ENCODE results near the gene SMG1. TPM values are rescaled to one million over a fixed set of nuclear protein-coding genes. Genes with fewer than 3 reads are reported as not detected.

The SMG1 gene
- total and polyA plus RNA-seq, 10 of the 15 experiments (the other 5 are each of a cell fraction or from before 2014, with no cell fraction given), result 3.9 to 66.7 (median 37.0) TPM

DNA sequence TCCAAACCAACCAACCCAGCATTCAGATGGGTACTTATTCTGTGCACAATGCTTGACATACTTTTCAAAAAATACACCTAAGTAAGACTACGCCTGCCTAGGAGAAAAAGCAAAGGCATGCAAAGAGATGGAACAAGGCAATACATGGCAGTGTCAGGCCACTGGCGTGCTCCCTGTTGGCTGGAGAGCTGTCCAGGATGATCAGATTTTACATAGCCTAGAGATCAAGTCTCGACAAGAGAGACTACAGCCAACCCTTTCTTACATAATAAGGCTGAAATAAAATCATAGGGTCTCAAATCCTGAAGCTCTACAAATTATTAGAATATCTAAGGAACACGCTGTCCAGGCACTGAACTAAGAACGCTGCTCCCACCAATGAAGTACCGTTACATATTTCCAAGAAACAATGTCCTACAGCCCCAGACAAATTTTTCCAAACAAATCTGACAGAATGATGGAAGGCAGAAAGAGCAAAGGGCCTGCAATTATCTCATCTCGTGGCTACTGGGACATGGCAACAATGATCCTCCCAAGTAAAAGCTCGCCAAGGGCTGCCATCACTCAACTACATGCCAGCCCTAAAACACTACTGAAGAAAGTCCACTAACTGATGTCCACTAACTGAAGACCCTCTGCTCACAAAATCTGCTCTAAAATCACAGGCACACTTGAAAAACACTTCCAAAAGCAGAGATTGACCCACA lies 141.1 kb downstream of the SMG1 start (continued):
- TF ChIP-seq, protein P1, sequence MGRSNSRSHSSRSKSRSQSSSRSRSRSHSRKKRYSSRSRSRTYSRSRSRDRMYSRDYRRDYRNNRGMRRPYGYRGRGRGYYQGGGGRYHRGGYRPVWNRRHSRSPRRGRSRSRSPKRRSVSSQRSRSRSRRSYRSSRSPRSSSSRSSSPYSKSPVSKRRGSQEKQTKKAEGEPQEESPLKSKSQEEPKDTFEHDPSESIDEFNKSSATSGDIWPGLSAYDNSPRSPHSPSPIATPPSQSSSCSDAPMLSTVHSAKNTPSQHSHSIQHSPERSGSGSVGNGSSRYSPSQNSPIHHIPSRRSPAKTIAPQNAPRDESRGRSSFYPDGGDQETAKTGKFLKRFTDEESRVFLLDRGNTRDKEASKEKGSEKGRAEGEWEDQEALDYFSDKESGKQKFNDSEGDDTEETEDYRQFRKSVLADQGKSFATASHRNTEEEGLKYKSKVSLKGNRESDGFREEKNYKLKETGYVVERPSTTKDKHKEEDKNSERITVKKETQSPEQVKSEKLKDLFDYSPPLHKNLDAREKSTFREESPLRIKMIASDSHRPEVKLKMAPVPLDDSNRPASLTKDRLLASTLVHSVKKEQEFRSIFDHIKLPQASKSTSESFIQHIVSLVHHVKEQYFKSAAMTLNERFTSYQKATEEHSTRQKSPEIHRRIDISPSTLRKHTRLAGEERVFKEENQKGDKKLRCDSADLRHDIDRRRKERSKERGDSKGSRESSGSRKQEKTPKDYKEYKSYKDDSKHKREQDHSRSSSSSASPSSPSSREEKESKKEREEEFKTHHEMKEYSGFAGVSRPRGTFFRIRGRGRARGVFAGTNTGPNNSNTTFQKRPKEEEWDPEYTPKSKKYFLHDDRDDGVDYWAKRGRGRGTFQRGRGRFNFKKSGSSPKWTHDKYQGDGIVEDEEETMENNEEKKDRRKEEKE (IDR thresholded peaks at IDR 0.05), result no peak

DNA sequence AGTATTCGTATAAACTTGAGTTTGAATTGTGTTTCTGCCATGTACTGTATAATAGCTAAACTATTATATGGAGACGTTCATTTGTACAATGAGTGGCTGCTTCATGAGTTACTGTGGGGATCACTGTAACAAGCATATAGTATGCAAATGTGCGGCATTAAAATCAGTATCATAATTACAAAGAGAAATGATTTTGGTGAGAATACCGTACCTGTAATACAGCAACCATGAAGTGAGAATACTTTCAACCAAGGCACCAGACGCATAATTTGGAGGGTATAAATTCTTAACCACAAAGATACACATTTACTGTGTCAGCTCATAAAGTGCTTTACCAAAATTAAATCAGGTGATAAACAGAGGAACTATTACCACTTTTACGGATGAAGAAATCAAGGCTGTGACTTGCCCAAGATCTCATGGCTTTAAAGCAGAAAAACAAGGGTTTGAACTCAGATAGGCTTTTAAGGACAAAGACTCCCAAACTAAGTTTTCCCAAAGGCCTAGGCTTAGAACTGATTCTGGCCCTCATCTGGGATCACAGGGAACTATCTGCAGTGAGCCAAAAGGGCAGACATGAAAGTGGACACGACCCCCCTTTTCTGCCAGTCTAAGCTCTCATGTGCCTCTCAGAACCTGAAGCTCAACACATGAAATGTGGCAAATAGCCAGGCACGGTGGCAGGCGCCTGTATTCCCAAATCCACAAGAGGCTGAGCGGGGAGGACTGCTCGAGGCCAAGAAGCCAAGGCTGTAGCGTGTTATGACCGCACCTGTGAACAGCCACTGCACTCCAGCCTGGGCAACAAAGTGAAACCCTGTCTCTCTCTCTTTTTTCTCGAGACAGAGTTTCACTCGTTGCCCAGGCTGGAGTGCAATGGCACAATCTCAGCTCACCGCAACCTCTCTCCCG lies 142.5 kb downstream of the SMG1 start:
- TSS peak; percentile 9 for BruUV-seq (replicated peaks)
- DNase-seq (ENCODE audit: low read depth, low spot score) (no peak), FAIRE-seq (no peak), ATAC-seq (no peak)
- Histone ChIP-seq H3K9ac (ENCODE audit: control insufficient read depth, insufficient read depth, low read length) (no peak overlapping the region; the same call in 1 of the 2 replicates), H3K4me2 (ENCODE audit: control insufficient read depth, insufficient read depth) (peak overlapping the region; percentile 80), H3K27ac (ENCODE audit: control insufficient read depth, insufficient read depth) (peak overlapping the region; percentile 42; the same call in 1 of the 2 replicates), H3K36me3 (ENCODE audit: control insufficient read depth in 2 of 2, insufficient read depth in 2 of 2, low read length in 1 of 2) (peaks cover 15 to 39% of the 10 kb centered on the region in 2 experiments), H2AFZ (ENCODE audit: control insufficient read depth, low read depth, low read length) (no peak overlapping the region), H3K27me3 (replicated peaks in 1 of 2; ENCODE audit: control insufficient read depth in 2 of 2, insufficient read depth in 2 of 2, low read length in 1 of 2) (no peaks in the 10 kb centered on the region), H3K79me2 (ENCODE audit: control insufficient read depth, insufficient read depth, low read length) (peaks cover 62% of the 10 kb centered on the region), H3K4me1 (ENCODE audit: control insufficient read depth, insufficient read depth, low read length) (peaks cover 26% of the 10 kb centered on the region), H4K20me1 (ENCODE audit: control insufficient read depth, insufficient read depth) (peaks cover 24% of the 10 kb centered on the region), H3K9me3 (replicated peaks; ENCODE audit: control insufficient read depth, insufficient read depth, low read length) (no peaks in the 10 kb centered on the region; the same call in 2 of the 3 replicates), H3K4me3 (peak overlapping the region; percentile 93; the same call in 1 of the 2 replicates)
- intact Hi-C loops (cut with micrococcal nuclease; ENCODE audit: unreplicated experiment), result no loop called here
- 61% methylated on average over 17 of the region's 17 CpGs for WGBS (ENCODE audit: insufficient coverage, insufficient replicate concordance, low lambda C conversion rate, missing lambda C conversion rate)
- ChIA-PET CTCF (interaction anchor here (0.8 to 2.0 kb wide), 4 partner anchors 13 to 45 kb away, joined by 3 to 11 read pairs (median 5); partner anchors contain the start of gene ARL6IP1), SMC1A (ENCODE audit: uncharacterized antibody, unreplicated experiment) (interaction anchor here (1.1 to 6.6 kb wide), 2 partner anchors 11 to 17 kb away, joined by 3 to 64 read pairs; partner anchors contain the start of gene ARL6IP1), POLR2A (no interaction called here), RAD21 (ENCODE audit: unreplicated experiment) (no interaction called here)
- in situ Hi-C loops (cut with MboI), result no loop called here
- TF ChIP-seq YBX1 (IDR thresholded peaks at IDR 0.05) (no peak), GATAD2B (conservative IDR thresholded peaks at IDR 0.05; ENCODE audit: low read depth) (no peak), RUNX3 (IDR thresholded peaks at IDR 0.05; ENCODE audit: low read length) (peak; percentile 65), SREBF1 (IDR thresholded peaks at IDR 0.05; ENCODE audit: low read length) (no peak), HCFC1 (IDR thresholded peaks at IDR 0.05; ENCODE audit: low read length) (no peak), POU2F2 (IDR thresholded peaks at IDR 0.05; ENCODE audit: borderline replicate concordance, low read depth, low read length) (0 out of 3 replicates have a peak, but pooled peaks have one; percentile 34)

Data from GM12878 (cell line).